Astrocyte of the spinal cord (primary cell): Measurements from ENCODE around the gene CLCN1.

ENCODE experiments used
- DNase-seq: peaks from one replicate; pipeline ENCODE4 v3.0.0; 2011; ENCODE audit warnings: low read depth, low spot score
- H3K4me3 ChIP-seq: 2 replicates; pipeline ENCODE4 v1.5.1; 2011; ENCODE audit warnings: low read depth, mild to moderate bottlenecking, low read length, moderate library complexity
- CTCF ChIP-seq: IDR thresholded peaks from 2 replicates; pipeline ENCODE4 v1.5.1; 2012; ENCODE audit warnings: low read depth, mild to moderate bottlenecking, low read length, inconsistent platforms
- in situ Hi-C: cut with HindIII; loops from 2 replicates; pipeline ENCODE4 v1.10.0; 2017; ENCODE audit warnings: low sequenced_read_pairs

CLCN1 gene

DNA sequence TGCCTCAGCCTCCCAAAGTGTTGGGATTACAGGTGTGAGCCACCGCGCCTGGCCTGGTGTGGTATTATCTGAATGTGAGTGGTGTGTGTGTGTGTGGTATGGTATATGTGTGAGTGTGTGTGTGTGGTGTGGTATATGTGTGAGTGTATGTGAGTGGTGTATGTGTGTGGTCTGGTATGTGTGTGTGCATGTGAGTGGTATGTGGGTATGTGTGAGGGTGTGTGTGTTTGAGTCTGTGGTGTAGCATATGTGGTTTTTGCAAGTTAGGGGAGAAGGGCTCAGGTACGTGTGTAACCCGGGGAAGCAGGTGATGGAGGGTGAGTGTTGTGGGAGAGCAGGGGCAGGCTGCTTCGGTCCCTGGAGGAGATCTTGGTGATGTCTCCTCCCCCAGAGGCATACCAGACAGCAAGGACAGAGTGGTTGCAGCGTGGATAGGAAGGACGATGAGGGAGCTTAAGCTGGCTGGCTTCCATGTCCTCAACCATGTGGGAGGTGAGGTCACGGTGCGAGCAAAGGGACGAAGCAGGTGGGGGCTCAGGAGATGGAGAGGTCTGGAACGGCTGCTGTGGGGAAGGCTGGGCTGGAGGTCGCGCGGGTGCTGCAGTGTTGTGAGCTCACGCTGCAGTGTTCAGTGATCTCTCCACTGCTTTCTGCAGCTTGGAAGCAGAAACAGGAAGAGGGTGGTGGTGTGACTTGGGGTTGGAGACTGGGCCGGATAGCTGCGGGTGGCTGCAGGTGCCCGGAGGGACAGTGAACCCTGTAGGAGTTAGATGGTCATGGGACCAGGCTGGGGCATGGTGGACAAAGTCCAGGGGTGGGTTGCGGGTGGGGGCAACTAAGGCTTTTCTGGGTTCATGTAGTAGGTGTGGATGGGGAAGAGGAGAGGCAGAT, 70.2 kb downstream of the CLCN1 start:
- TF ChIP-seq CTCF, result no peak
- no peak overlapping the region for H3K4me3 ChIP-seq
- no peak for DNase-seq
- in situ Hi-C loops, result no loop called here

GRCh38 chr7:143387156-143387975, 71.5 kb downstream of the CLCN1 start:
- H3K4me3 ChIP-seq, result no peak overlapping the region
- TF ChIP-seq CTCF, result peak; percentile 24
- in situ Hi-C loops, result no loop called here
- DNase-seq, result no peak

DNA sequence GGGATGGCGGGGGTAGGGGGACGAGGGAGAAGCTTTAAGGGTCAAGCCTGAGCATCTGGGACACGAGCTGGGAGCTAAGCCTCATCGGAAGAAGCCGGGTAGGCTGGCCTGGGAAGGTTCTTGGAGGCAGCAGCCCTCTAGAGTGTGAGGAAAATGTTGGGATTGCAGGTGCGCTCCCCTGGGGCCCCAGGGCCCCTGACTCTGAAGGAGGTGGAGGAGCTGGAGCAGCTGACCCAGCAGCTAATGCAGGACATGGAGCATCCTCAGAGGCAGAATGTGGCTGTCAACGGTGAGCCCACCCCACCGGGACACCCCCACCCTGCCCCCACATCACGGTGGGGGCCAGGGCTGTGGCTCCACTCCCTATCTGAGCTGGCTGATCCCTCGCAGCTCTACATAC, 72.1 kb downstream of the CLCN1 start:
- no peak for TF ChIP-seq CTCF
- H3K4me3 ChIP-seq, result no peak overlapping the region
- in situ Hi-C loops, result no loop called here
- no peak for DNase-seq

- no peak overlapping the region for H3K4me3 ChIP-seq
- in situ Hi-C loops, result no loop called here
- TF ChIP-seq CTCF, result no peak
- no peak for DNase-seq
Observed at GRCh38 chr7:143388491-143389101, 72.7 kb downstream of the CLCN1 start.

- DNase-seq, result no peak
- TF ChIP-seq CTCF, result no peak
- in situ Hi-C loops, result no loop called here
- H3K4me3 ChIP-seq, result no peak overlapping the region
Observed at GRCh38 chr7:143389316-143390103, 73.6 kb downstream of the CLCN1 start.

- in situ Hi-C loops, result no loop called here
- no peak for DNase-seq
- H3K4me3 ChIP-seq, result no peak overlapping the region
- no peak for TF ChIP-seq CTCF
Observed at GRCh38 chr7:143390104-143390772, 74.3 kb downstream of the CLCN1 start.
